ENCODE data around the gene SPEN. TPM values are rescaled to one million over a fixed set of nuclear protein-coding genes. Genes with fewer than 3 reads are reported as not detected.

SPEN gene
- total and polyA plus RNA-seq, 10 of the 15 experiments (the other 5 are each of a cell fraction or from before 2014, with no cell fraction given), result 5.2 to 58.7 (median 20.1) TPM

DNA sequence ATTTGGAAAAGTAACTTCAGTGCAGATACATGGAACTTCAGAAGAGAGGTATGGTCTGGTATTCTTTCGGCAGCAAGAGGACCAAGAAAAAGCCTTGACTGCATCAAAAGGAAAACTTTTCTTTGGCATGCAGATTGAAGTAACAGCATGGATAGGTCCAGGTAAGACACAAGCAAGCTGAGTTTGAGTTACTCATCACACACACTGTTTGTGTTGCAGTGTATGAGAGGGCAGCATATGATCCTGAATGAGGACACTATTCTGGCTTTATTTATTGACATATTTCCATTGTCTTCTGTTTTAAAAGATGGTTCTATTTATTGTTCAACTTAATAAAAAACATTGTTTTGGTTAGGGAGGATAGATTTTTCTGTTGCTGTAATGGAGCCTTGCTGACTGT is 63.6 kb downstream of the SPEN start:
- no peaks in the 10 kb centered on the region for H3K9me3 ChIP-seq (replicated peaks; ENCODE audit: control insufficient read depth, insufficient read depth, low read length)
- ATAC-seq, result no peak
- H3K27ac ChIP-seq (ENCODE audit: control insufficient read depth, insufficient read depth), result no peak overlapping the region
- H3K4me2 ChIP-seq (ENCODE audit: control insufficient read depth, insufficient read depth), result no peak overlapping the region
- TF ChIP-seq TARDBP (IDR thresholded peaks at IDR 0.05; ENCODE audit: borderline replicate concordance) (no peak), ASH2L (IDR thresholded peaks at IDR 0.05; ENCODE audit: borderline replicate concordance, low read depth) (no peak)
- TF ChIP-seq, protein P1, sequence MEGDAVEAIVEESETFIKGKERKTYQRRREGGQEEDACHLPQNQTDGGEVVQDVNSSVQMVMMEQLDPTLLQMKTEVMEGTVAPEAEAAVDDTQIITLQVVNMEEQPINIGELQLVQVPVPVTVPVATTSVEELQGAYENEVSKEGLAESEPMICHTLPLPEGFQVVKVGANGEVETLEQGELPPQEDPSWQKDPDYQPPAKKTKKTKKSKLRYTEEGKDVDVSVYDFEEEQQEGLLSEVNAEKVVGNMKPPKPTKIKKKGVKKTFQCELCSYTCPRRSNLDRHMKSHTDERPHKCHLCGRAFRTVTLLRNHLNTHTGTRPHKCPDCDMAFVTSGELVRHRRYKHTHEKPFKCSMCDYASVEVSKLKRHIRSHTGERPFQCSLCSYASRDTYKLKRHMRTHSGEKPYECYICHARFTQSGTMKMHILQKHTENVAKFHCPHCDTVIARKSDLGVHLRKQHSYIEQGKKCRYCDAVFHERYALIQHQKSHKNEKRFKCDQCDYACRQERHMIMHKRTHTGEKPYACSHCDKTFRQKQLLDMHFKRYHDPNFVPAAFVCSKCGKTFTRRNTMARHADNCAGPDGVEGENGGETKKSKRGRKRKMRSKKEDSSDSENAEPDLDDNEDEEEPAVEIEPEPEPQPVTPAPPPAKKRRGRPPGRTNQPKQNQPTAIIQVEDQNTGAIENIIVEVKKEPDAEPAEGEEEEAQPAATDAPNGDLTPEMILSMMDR (IDR thresholded peaks at IDR 0.05 in 2 of 3, conservative IDR thresholded peaks at IDR 0.05 in 1 of 3; ENCODE audit: control insufficient read depth in 2 of 3, extremely low read depth in 1 of 3, insufficient read depth in 1 of 3, low read depth in 3 of 3, low read length in 3 of 3), result no peak
- TF ChIP-seq, protein P2, sequence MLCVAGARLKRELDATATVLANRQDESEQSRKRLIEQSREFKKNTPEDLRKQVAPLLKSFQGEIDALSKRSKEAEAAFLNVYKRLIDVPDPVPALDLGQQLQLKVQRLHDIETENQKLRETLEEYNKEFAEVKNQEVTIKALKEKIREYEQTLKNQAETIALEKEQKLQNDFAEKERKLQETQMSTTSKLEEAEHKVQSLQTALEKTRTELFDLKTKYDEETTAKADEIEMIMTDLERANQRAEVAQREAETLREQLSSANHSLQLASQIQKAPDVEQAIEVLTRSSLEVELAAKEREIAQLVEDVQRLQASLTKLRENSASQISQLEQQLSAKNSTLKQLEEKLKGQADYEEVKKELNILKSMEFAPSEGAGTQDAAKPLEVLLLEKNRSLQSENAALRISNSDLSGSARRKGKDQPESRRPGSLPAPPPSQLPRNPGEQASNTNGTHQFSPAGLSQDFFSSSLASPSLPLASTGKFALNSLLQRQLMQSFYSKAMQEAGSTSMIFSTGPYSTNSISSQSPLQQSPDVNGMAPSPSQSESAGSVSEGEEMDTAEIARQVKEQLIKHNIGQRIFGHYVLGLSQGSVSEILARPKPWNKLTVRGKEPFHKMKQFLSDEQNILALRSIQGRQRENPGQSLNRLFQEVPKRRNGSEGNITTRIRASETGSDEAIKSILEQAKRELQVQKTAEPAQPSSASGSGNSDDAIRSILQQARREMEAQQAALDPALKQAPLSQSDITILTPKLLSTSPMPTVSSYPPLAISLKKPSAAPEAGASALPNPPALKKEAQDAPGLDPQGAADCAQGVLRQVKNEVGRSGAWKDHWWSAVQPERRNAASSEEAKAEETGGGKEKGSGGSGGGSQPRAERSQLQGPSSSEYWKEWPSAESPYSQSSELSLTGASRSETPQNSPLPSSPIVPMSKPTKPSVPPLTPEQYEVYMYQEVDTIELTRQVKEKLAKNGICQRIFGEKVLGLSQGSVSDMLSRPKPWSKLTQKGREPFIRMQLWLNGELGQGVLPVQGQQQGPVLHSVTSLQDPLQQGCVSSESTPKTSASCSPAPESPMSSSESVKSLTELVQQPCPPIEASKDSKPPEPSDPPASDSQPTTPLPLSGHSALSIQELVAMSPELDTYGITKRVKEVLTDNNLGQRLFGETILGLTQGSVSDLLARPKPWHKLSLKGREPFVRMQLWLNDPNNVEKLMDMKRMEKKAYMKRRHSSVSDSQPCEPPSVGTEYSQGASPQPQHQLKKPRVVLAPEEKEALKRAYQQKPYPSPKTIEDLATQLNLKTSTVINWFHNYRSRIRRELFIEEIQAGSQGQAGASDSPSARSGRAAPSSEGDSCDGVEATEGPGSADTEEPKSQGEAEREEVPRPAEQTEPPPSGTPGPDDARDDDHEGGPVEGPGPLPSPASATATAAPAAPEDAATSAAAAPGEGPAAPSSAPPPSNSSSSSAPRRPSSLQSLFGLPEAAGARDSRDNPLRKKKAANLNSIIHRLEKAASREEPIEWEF (IDR thresholded peaks at IDR 0.05; ENCODE audit: insufficient replicate concordance, low read depth, low read length), result no peak
- intact Hi-C loops (cut with micrococcal nuclease; ENCODE audit: unreplicated experiment), result loop anchor here (10.0 kb wide), 1 partner anchor 96 kb away; no protein-coding TSS in a partner anchor
- no peak for DNase-seq (ENCODE audit: low read depth, low spot score)
- H2AFZ ChIP-seq (ENCODE audit: control insufficient read depth, low read depth, low read length), result no peak overlapping the region
- POLR2A ChIA-PET, result interaction anchor here (0.6 kb wide), 1 partner anchor 27 kb away, joined by 5 read pairs; no protein-coding TSS in a partner anchor
- SMC1A ChIA-PET (ENCODE audit: uncharacterized antibody, unreplicated experiment), result interaction anchor here (0.9 to 2.0 kb wide), 4 partner anchors 12 to 96 kb away, joined by 3 to 4 read pairs (median 3); partner anchors contain the start of gene ZBTB17
- RAD21 ChIA-PET (ENCODE audit: unreplicated experiment), result no interaction called here
- H3K4me1 ChIP-seq (ENCODE audit: control insufficient read depth, insufficient read depth, low read length), result peaks cover 8% of the 10 kb centered on the region
- H3K9ac ChIP-seq (ENCODE audit: control insufficient read depth, insufficient read depth, low read length), result no peak overlapping the region
- H3K79me2 ChIP-seq (ENCODE audit: control insufficient read depth, insufficient read depth, low read length), result peaks cover 19% of the 10 kb centered on the region
- in situ Hi-C loops (cut with MboI), result no loop called here
- CTCF ChIA-PET, result interaction anchor here (0.5 to 2.0 kb wide), 4 partner anchors 96 to 127 kb away, joined by 3 to 7 read pairs (median 5); no protein-coding TSS in a partner anchor
- peaks cover 3 to 20% of the 10 kb centered on the region in 2 experiments for H3K36me3 ChIP-seq (ENCODE audit: control insufficient read depth in 2 of 2, insufficient read depth in 2 of 2, low read length in 1 of 2)
- 96% methylated on average over 1 of the region's 1 CpG for WGBS (ENCODE audit: insufficient coverage, insufficient replicate concordance, low lambda C conversion rate, missing lambda C conversion rate)
- no peak for FAIRE-seq
- no peaks in the 10 kb centered on the region for H3K27me3 ChIP-seq (replicated peaks in 1 of 2; ENCODE audit: control insufficient read depth in 2 of 2, insufficient read depth in 2 of 2, low read length in 1 of 2)
- no TSS peak for BruUV-seq (replicated peaks)
- no peaks in the 10 kb centered on the region for H4K20me1 ChIP-seq (ENCODE audit: control insufficient read depth, insufficient read depth)
- H3K4me3 ChIP-seq, result no peak overlapping the region
